ENCODE measurements around the gene ADARB1.

GRCh38 chr21:45045481-45045880 is 28.9 kb upstream of the ADARB1 start:
- TF ChIP-seq ZFX (CRISPR knock-in tag; IDR thresholded peaks at IDR 0.05) = no peak
- no peak for TF ChIP-seq SRSF9 (IDR thresholded peaks at IDR 0.05; ENCODE audit: borderline replicate concordance, low read depth, low read length)
- no peak for TF ChIP-seq CEBPZ (IDR thresholded peaks at IDR 0.05; ENCODE audit: borderline replicate concordance, low read depth, low read length)
- TF ChIP-seq ZFP91 (CRISPR knock-in tag; IDR thresholded peaks at IDR 0.05) = no peak
- no peak for TF ChIP-seq EP300 (IDR thresholded peaks at IDR 0.05; ENCODE audit: low read length)
- TF ChIP-seq TARDBP (IDR thresholded peaks at IDR 0.05) = no peak
- no peak for TF ChIP-seq POLR2A (conservative IDR thresholded peaks at IDR 0.05)
- peak in 1 of 2 experiments; percentile 36; a peak in 2 of 4 replicates for TF ChIP-seq RAD21 (CRISPR knock-in tag; conservative IDR thresholded peaks at IDR 0.05 in 1 of 2, IDR thresholded peaks at IDR 0.05 in 1 of 2)
- no peak for TF ChIP-seq TOE1 (IDR thresholded peaks at IDR 0.05; ENCODE audit: borderline replicate concordance)
- TF ChIP-seq TOE1 (CRISPR knock-in tag; IDR thresholded peaks at IDR 0.05; ENCODE audit: borderline replicate concordance, low read depth) = no peak
- 0 out of 6 replicates have a peak, but pooled peaks of 1 of the 3 experiments have one; percentile 12 for TF ChIP-seq CTCF (IDR thresholded peaks at IDR 0.05 in 2 of 3, conservative IDR thresholded peaks at IDR 0.05 in 1 of 3; ENCODE audit: insufficient read depth in 2 of 3, low read depth in 1 of 3, low read length in 3 of 3)
- TF ChIP-seq KAT7 (CRISPR knock-in tag; IDR thresholded peaks at IDR 0.05; ENCODE audit: borderline replicate concordance) = no peak

Measured in K562 (cell line).